HEK293 (cell line): ENCODE measurements around the gene CC2D1A.

Experiments used
- CTCF ChIA-PET: fragments of 350-600 bp; formaldehyde crosslinking; extraction: SDS; loops from one replicate; lab custom pipeline; 2021; ENCODE audit warnings: antibody characterized with exemption; lab: Yijun Ruan, JAX
- POLR2A ChIA-PET: fragments of 300-600 bp; formaldehyde crosslinking; extraction: SDS; loops from one replicate; lab custom pipeline; 2020; ENCODE audit warnings: antibody characterized with exemption, inconsistent platforms; lab: Yijun Ruan, JAX
- H3K27ac ChIP-seq: fragments of 200-500 bp; sonication (Bioruptor generic); 2 replicates; pipeline ENCODE4 v1.5.1; 2014; ENCODE audit warnings: low read depth, low read length, control low read depth, inconsistent platforms; ENCODE audit errors: extremely low read depth
- H3K36me3 ChIP-seq, 2 experiments: fragments of 200-500 bp in 1 of 2; sonication (Bioruptor generic) in 1 of 2; 1 replicate in 1 of 2; 2 replicates in 1 of 2; pipeline ENCODE4 v1.5.1; 2014 to 2017; ENCODE audit warnings: inconsistent platforms in 2 of 2, low read length in 2 of 2; ENCODE audit not compliant: control insufficient read depth in 2 of 2, insufficient read depth in 1 of 2
- H3K4me1 ChIP-seq: fragments of 200-500 bp; sonication (Bioruptor generic); 2 replicates; pipeline ENCODE4 v1.5.1; 2014; ENCODE audit warnings: mild to moderate bottlenecking, low read length, inconsistent platforms; ENCODE audit not compliant: control insufficient read depth, insufficient read depth
- H3K4me3 ChIP-seq: 2 replicates; pipeline ENCODE4 v1.5.1; 2011; ENCODE audit warnings: low read depth, mild to moderate bottlenecking, control low read depth, low read length, moderate library complexity
- H3K9me3 ChIP-seq: fragments of 200-500 bp; sonication (Bioruptor generic); 2 replicates; pipeline ENCODE4 v1.5.1; 2014; ENCODE audit warnings: low read depth, low read length, inconsistent platforms; ENCODE audit not compliant: control insufficient read depth, insufficient read depth
- GLIS1 ChIP-seq: fragments of 450-650 bp; formaldehyde crosslinking; IDR thresholded peaks from 2 replicates; pipeline ENCODE4 v1.5.1; 2016; ENCODE audit warnings: missing biosample characterization, missing genetic modification characterization
- KLF1 ChIP-seq: fragments of 450-650 bp; formaldehyde crosslinking; IDR thresholded peaks from 2 replicates; pipeline ENCODE4 v1.5.1; 2016; ENCODE audit warnings: missing biosample characterization, missing genetic modification characterization
- SCRT1 ChIP-seq: fragments of 450-650 bp; formaldehyde crosslinking; IDR thresholded peaks from 2 replicates; pipeline ENCODE4 v1.5.1; 2016; ENCODE audit warnings: missing biosample characterization, missing genetic modification characterization, borderline replicate concordance
- ZNF112 ChIP-seq: fragments of 450-650 bp; formaldehyde crosslinking; IDR thresholded peaks from 2 replicates; pipeline ENCODE4 v1.5.0; 2017; ENCODE audit warnings: missing biosample characterization, missing genetic modification characterization
- ZNF114 ChIP-seq: fragments of 450-650 bp; formaldehyde crosslinking; IDR thresholded peaks from 2 replicates; pipeline ENCODE4 v1.5.0; 2017; ENCODE audit warnings: missing biosample characterization, missing genetic modification characterization
- ZNF248 ChIP-seq: fragments of 450-650 bp; formaldehyde crosslinking; IDR thresholded peaks from 2 replicates; pipeline ENCODE4 v1.5.1; 2017; ENCODE audit warnings: missing biosample characterization, missing genetic modification characterization
- ZNF600 ChIP-seq: fragments of 450-650 bp; formaldehyde crosslinking; IDR thresholded peaks from 2 replicates; pipeline ENCODE4 v1.5.1; 2016; ENCODE audit warnings: missing biosample characterization, missing genetic modification characterization
- ZNF624 ChIP-seq: fragments of 450-650 bp; formaldehyde crosslinking; IDR thresholded peaks from 2 replicates; pipeline ENCODE4 v1.5.1; 2017; ENCODE audit warnings: missing biosample characterization, missing genetic modification characterization
- ZNF777 ChIP-seq: fragments of 450-650 bp; formaldehyde crosslinking; IDR thresholded peaks from 2 replicates; pipeline ENCODE4 v1.5.1; 2017; ENCODE audit warnings: missing biosample characterization, missing genetic modification characterization, borderline replicate concordance
- ZNF791 ChIP-seq: fragments of 450-650 bp; formaldehyde crosslinking; IDR thresholded peaks from 2 replicates; pipeline ENCODE4 v1.5.1; 2016; ENCODE audit warnings: missing biosample characterization, missing genetic modification characterization
- ZNF843 ChIP-seq: fragments of 450-650 bp; formaldehyde crosslinking; IDR thresholded peaks from 2 replicates; pipeline ENCODE4 v1.5.1; 2016; ENCODE audit warnings: missing biosample characterization, missing genetic modification characterization
- TF ChIP-seq, protein P1 (sequence below): fragments of 450-650 bp; formaldehyde crosslinking; IDR thresholded peaks from 2 replicates; pipeline ENCODE4 v1.5.1; 2016; ENCODE audit warnings: missing biosample characterization, missing genetic modification characterization
- TF ChIP-seq, protein P2 (sequence below): fragments of 450-650 bp; formaldehyde crosslinking; IDR thresholded peaks from 2 replicates; pipeline ENCODE4 v1.5.1; 2016; ENCODE audit warnings: missing biosample characterization, missing genetic modification characterization, low read depth
- TF ChIP-seq, protein P3 (sequence below): fragments of 450-650 bp; formaldehyde crosslinking; optimal IDR thresholded peaks from 2 replicates; pipeline ENCODE3; 2016; ENCODE audit warnings: missing biosample characterization, mild to moderate bottlenecking, missing genetic modification characterization
- TF ChIP-seq, protein P4 (sequence below): fragments of 450-650 bp; formaldehyde crosslinking; IDR thresholded peaks from 2 replicates; pipeline ENCODE4 v1.5.1; 2016; ENCODE audit warnings: missing biosample characterization, missing genetic modification characterization
- TF ChIP-seq, protein P5 (sequence below): fragments of 450-650 bp; formaldehyde crosslinking; IDR thresholded peaks from 2 replicates; pipeline ENCODE4 v1.5.1; 2016; ENCODE audit warnings: missing biosample characterization, missing genetic modification characterization

CC2D1A gene

DNA sequence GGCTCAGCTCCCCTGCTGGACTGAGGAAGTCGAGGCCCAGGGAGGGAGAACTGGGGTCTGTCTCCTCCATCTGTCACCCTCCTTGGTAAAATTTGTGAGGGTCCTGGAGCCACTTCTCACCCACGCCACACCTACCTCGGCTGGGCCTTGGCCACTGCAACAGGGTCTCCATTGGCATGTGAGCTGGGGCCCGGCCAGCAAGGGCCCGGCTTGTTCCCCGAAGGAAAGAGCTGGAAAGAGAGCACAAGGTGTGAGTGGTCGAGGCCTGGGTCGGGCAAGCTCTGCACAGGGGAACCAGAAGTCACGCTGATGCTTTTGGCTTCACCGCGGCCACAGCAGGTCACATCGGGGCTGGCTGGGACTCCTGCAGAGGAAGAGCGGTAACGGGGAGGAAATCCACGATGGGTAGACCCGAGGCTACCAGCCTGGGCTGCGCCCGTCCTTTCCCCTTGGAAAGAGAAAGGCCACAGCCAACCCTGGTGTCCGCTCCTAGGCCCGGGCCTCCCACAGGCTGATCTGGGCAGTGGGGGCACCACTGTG, 20.1 kb upstream of the CC2D1A start:
- no peaks in the 10 kb centered on the region for H3K4me1 ChIP-seq
- H3K9me3 ChIP-seq = no peaks in the 10 kb centered on the region
- POLR2A ChIA-PET = interaction anchor here (0.6 kb wide), 1 partner anchor 16 kb away, joined by 3 read pairs; no protein-coding TSS in a partner anchor
- H3K4me3 ChIP-seq = no peak overlapping the region
- no peaks in the 10 kb centered on the region for H3K36me3 ChIP-seq
- CTCF ChIA-PET = interaction anchor here (0.6 to 2.0 kb wide), 4 partner anchors 11 to 195 kb away, joined by 3 to 7 read pairs (median 4); partner anchors contain the start of gene MISP3
- no peak for TF ChIP-seq SCRT1 (tag by site-specific recombination)
- no peak for TF ChIP-seq ZNF624 (tag by site-specific recombination)
- no peak for TF ChIP-seq GLIS1 (tag by site-specific recombination)
- TF ChIP-seq ZNF777 (tag by site-specific recombination) = no peak
- TF ChIP-seq ZNF843 = no peak
- TF ChIP-seq, protein P1, sequence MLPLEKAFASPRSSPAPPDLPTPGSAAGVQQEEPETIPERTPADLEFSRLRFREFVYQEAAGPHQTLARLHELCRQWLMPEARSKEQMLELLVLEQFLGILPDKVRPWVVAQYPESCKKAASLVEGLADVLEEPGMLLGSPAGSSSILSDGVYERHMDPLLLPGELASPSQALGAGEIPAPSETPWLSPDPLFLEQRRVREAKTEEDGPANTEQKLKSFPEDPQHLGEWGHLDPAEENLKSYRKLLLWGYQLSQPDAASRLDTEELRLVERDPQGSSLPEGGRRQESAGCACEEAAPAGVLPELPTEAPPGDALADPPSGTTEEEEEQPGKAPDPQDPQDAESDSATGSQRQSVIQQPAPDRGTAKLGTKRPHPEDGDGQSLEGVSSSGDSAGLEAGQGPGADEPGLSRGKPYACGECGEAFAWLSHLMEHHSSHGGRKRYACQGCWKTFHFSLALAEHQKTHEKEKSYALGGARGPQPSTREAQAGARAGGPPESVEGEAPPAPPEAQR (tag by site-specific recombination) = no peak
- TF ChIP-seq, protein P2, sequence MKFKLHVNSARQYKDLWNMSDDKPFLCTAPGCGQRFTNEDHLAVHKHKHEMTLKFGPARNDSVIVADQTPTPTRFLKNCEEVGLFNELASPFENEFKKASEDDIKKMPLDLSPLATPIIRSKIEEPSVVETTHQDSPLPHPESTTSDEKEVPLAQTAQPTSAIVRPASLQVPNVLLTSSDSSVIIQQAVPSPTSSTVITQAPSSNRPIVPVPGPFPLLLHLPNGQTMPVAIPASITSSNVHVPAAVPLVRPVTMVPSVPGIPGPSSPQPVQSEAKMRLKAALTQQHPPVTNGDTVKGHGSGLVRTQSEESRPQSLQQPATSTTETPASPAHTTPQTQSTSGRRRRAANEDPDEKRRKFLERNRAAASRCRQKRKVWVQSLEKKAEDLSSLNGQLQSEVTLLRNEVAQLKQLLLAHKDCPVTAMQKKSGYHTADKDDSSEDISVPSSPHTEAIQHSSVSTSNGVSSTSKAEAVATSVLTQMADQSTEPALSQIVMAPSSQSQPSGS = no peak
- no peak for TF ChIP-seq ZNF114 (tag by site-specific recombination)
- TF ChIP-seq, protein P3, sequence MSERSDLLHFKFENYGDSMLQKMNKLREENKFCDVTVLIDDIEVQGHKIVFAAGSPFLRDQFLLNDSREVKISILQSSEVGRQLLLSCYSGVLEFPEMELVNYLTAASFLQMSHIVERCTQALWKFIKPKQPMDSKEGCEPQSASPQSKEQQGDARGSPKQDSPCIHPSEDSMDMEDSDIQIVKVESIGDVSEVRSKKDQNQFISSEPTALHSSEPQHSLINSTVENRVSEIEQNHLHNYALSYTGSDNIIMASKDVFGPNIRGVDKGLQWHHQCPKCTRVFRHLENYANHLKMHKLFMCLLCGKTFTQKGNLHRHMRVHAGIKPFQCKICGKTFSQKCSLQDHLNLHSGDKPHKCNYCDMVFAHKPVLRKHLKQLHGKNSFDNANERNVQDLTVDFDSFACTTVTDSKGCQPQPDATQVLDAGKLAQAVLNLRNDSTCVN (tag by site-specific recombination) = no peak
- no peak for TF ChIP-seq ZNF248 (tag by site-specific recombination)
- TF ChIP-seq ZNF112 (tag by site-specific recombination) = no peak
- TF ChIP-seq ZNF600 (tag by site-specific recombination) = no peak
- TF ChIP-seq, protein P4, sequence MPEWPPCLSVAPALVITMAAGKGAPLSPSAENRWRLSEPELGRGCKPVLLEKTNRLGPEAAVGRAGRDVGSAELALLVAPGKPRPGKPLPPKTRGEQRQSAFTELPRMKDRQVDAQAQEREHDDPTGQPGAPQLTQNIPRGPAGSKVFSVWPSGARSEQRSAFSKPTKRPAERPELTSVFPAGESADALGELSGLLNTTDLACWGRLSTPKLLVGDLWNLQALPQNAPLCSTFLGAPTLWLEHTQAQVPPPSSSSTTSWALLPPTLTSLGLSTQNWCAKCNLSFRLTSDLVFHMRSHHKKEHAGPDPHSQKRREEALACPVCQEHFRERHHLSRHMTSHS (tag by site-specific recombination) = no peak
- TF ChIP-seq, all 188 proteins: peak for 0
- H3K27ac ChIP-seq = no peak overlapping the region

DNA sequence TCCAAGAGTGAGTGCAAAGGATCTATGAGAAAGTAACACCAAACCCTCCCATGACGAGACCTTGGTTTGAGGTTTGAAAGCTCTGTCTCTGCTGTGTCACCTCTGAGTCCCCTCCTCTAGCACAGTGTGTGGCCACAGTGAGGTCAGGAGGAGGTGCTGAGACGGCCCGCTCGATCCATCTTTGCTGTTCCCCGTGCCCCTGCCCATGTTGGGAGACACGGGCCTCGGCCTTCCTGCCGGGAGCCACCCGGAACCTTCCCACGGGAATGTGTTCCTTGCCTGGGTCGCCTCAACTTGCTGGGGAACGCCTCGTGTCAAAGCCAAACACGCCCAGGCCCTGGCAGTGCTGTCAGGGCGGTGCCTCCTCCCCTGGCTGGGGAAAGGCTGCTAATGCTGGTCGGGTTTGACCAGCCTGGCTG, 19.0 kb upstream of the CC2D1A start:
- H3K4me1 ChIP-seq = no peaks in the 10 kb centered on the region
- no peak overlapping the region for H3K27ac ChIP-seq
- TF ChIP-seq, protein P5, sequence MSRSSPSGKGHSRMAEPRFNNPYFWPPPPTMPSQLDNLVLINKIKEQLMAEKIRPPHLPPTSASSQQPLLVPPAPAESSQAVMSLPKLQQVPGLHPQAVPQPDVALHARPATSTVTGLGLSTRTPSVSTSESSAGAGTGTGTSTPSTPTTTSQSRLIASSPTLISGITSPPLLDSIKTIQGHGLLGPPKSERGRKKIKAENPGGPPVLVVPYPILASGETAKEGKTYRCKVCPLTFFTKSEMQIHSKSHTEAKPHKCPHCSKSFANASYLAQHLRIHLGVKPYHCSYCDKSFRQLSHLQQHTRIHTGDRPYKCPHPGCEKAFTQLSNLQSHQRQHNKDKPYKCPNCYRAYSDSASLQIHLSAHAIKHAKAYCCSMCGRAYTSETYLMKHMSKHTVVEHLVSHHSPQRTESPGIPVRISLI = no peak
- TF ChIP-seq ZNF791 (no peak), KLF1 (tag by site-specific recombination) (peak; percentile 56)
- no peak overlapping the region for H3K4me3 ChIP-seq
- ChIA-PET POLR2A (interaction anchor here (0.7 kb wide), 1 partner anchor 295 kb away, joined by 3 read pairs; no protein-coding TSS in a partner anchor), CTCF (interaction anchor here (1.3 to 2.0 kb wide), 2 partner anchors 185 to 194 kb away, joined by 3 to 7 read pairs; partner anchors contain the start of gene MISP3)
- H3K9me3 ChIP-seq = no peaks in the 10 kb centered on the region
- H3K36me3 ChIP-seq = no peaks in the 10 kb centered on the region; a peak in 1 of 3 replicates
